KOPT-K1 (cell line): ENCODE measurements around the gene CFAP20DC.
"Not testable (repeated sequence)": the region's sequence is repeated elsewhere in the genome, so short reads cannot be mapped to it uniquely, and the experiment has no call there.

Source experiments
- H3K27ac ChIP-seq: fragments of 200-600 bp; sonication (generic); 2 replicates; pipeline ENCODE4 v1.5.1; 2016; ENCODE audit warnings: antibody characterized with exemption, mild to moderate bottlenecking, low read depth, low read length; ENCODE audit not compliant: poor library complexity, severe bottlenecking
- H3K36me3 ChIP-seq: fragments of 200-600 bp; sonication (generic); 2 replicates; pipeline ENCODE4 v1.5.1; 2017; ENCODE audit warnings: antibody characterized with exemption, mild to moderate bottlenecking, low read length, moderate library complexity; ENCODE audit not compliant: insufficient read depth
- H3K9me3 ChIP-seq: fragments of 200-600 bp; sonication (generic); 2 replicates; pipeline ENCODE4 v1.5.1; 2017; ENCODE audit warnings: antibody characterized with exemption, low read length, mild to moderate bottlenecking; ENCODE audit not compliant: insufficient read depth, poor library complexity, severe bottlenecking

Gene CFAP20DC

GRCh38 chr3:58998476-58999117 is 51.2 kb downstream of the CFAP20DC start:
- no peaks in the 10 kb centered on the region for H3K9me3 ChIP-seq
- no peak overlapping the region for H3K27ac ChIP-seq
- no peaks in the 10 kb centered on the region for H3K36me3 ChIP-seq

- Histone ChIP-seq H3K36me3 (no peaks in the 10 kb centered on the region), H3K27ac (no peak overlapping the region), H3K9me3 (no peaks in the 10 kb centered on the region)
Measured at GRCh38 chr3:58996730-58997129, 53.1 kb downstream of the CFAP20DC start.

- Histone ChIP-seq H3K27ac (no peak overlapping the region), H3K9me3 (no peaks in the 10 kb centered on the region), H3K36me3 (no peaks in the 10 kb centered on the region)
Measured at GRCh38 chr3:58994746-58995330, 55.0 kb downstream of the CFAP20DC start.

GRCh38 chr3:58993547-58993946 is 56.3 kb downstream of the CFAP20DC start:
- H3K9me3 ChIP-seq: no peaks in the 10 kb centered on the region
- no peaks in the 10 kb centered on the region for H3K36me3 ChIP-seq
- no peak overlapping the region for H3K27ac ChIP-seq

DNA sequence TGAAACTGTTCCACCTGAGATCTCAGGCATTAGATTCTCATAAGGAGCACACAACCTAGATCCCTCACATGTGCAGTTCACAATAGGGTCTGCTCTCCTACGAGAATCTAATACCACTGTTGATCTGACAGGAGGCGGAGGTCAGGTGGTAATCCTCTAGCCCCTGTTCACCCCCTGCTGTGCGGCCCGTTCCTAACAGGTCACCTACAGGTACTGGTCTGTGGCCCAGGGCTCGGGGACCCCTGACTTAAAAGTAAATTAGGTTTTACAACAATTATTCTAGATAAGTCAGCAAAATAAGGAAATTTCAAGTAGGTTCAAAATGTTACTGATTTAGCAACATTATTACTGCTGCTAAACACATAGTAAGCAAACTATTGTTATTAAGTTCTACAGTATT is 58.2 kb downstream of the CFAP20DC start:
- Histone ChIP-seq H3K36me3 (no peaks in the 10 kb centered on the region), H3K27ac (no peak overlapping the region), H3K9me3 (no peaks in the 10 kb centered on the region)

- H3K36me3 ChIP-seq: no peaks in the 10 kb centered on the region
- H3K9me3 ChIP-seq: no peaks in the 10 kb centered on the region
- H3K27ac ChIP-seq: no peak overlapping the region
Measured at GRCh38 chr3:58991026-58991425, 58.8 kb downstream of the CFAP20DC start.

DNA sequence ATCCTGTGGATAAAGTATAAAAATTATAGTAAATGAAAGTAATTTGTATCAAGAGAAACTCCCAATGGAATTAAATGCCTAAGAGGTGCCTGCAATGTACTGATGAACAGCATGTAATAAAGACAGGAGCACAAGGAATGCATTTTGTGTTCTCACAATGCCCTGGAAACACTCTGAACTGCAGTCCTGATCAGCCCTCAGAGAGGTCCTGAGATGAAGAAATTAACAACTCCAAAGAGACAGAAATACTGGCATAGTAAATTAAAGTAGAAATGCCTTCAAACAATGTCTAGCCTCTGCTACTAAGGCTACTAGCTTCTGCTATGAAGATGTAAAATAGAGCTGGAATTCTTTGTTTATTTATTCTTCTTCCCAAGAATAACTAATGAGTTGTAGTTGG is 59.9 kb downstream of the CFAP20DC start:
- Histone ChIP-seq H3K9me3 (no peaks in the 10 kb centered on the region), H3K36me3 (no peaks in the 10 kb centered on the region), H3K27ac (no peak overlapping the region)

- Histone ChIP-seq H3K27ac (no peak overlapping the region), H3K36me3 (no peaks in the 10 kb centered on the region), H3K9me3 (no peaks in the 10 kb centered on the region)
Measured at GRCh38 chr3:58989163-58989562, 60.7 kb downstream of the CFAP20DC start.

DNA sequence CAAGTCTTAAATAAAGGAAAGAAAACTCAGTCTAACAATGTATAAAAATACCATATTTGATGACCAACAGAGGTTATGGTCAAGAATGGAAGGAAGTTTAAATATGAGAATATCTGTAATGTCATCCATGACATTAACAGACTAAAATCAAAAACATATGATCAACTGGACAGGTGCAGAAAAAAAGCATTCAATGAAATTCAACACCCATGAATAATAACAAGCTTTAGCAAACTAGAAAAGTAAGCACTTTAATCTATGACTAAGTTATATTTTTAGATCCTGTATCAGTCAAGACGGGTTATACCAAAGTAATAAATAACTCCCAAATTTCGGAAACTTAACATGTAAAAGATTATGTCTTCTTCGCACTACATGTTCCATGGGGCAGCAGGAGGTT is 61.8 kb downstream of the CFAP20DC start:
- no peaks in the 10 kb centered on the region for H3K9me3 ChIP-seq
- no peak overlapping the region for H3K27ac ChIP-seq
- no peaks in the 10 kb centered on the region for H3K36me3 ChIP-seq

DNA sequence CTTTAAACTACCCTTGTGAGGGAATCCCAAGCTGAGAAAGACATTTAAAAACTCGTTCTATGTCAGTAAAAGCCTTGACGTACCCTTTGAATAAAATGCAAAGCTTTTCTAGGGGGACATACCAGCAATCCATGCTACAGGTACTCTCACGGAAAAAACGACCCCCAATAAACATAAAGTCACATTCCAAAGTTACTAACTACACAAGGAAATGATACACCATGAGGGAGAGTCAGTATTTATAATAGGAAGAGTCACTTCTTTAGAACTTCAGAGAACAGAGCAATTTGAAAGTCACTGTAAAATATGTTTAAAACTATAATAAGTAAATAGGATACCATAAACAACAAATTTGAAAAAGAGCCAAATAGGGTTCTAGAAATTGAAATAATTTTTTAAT is 63.2 kb downstream of the CFAP20DC start:
- H3K36me3 ChIP-seq: no peaks in the 10 kb centered on the region
- H3K27ac ChIP-seq: no peak overlapping the region
- H3K9me3 ChIP-seq: no peaks in the 10 kb centered on the region

- no peaks in the 10 kb centered on the region for H3K36me3 ChIP-seq
- H3K27ac ChIP-seq: no peak overlapping the region
- no peaks in the 10 kb centered on the region for H3K9me3 ChIP-seq
Measured at GRCh38 chr3:58979840-58980239, 70.0 kb downstream of the CFAP20DC start.

DNA sequence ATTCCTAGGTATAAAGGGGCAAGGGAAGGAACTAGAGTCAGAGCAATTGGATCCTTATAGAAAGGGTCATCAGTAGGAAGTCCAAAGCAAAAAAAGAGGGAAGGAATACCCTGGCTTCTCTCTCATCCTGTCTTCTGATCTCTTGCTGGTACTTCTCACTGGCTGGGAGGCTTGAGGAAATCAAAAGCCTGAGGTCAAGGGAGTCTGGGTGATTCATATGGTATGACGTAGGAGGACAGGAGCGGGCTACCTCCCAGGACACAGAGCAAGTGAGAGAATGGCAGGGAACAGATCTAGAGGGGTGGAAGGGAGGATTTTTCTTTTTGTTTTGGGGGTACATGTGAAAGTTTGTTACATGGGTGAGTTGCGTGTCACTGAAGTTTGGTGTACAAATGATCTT is 76.0 kb downstream of the CFAP20DC start:
- no peaks in the 10 kb centered on the region for H3K9me3 ChIP-seq
- no peak overlapping the region for H3K27ac ChIP-seq
- no peaks in the 10 kb centered on the region for H3K36me3 ChIP-seq

DNA sequence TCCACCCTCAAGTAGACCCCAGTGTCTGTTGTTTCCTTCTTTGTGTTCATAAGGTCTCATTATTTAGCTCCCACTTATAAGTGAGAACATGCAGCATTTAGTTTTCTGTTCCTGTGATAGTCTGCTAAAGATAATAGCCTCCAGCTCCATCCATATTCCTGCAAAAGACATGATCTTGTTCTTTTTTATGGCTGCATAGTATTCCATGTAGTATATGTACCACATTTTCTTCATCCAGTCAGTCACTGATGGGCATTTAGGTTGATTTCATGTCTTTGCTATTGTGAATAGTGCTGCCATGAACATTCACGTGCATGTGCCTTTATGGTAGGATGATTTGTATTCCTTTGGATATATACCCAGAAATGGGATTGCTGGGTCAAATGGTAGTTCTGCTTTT is 82.0 kb downstream of the CFAP20DC start:
- H3K9me3 ChIP-seq, H3K27ac ChIP-seq, H3K36me3 ChIP-seq: not testable (repeated sequence)

- H3K36me3 ChIP-seq: no peaks in the 10 kb centered on the region
- no peaks in the 10 kb centered on the region for H3K9me3 ChIP-seq
- no peak overlapping the region for H3K27ac ChIP-seq
Measured at GRCh38 chr3:58965865-58966264, 84.0 kb downstream of the CFAP20DC start.

- H3K36me3 ChIP-seq: no peaks in the 10 kb centered on the region
- H3K27ac ChIP-seq: no peak overlapping the region
Measured at GRCh38 chr3:58963928-58964503, 85.8 kb downstream of the CFAP20DC start.

DNA sequence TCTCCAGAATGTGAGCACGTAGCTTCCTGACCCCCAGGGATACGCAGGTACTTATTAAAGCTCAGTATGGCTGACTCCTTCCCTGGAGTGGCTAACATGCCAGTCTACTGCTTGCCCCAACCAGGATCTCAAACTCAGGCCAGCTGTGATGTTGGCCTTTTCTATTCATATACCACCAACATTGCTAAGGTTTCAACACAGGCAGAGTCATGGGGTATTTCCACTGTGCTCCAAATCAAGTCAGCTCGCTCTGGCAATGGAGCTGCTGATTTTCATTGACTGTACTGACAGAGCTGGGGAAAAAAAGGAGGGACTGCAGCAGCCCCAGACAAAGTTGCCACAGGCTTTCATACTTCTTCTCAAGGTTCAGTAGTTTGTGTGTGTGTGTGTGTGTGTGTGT is 87.0 kb downstream of the CFAP20DC start:
- no peaks in the 10 kb centered on the region for H3K9me3 ChIP-seq
- H3K27ac ChIP-seq: no peak overlapping the region
- H3K36me3 ChIP-seq: no peaks in the 10 kb centered on the region

More at GRCh38 chr3:58963928-58964503, 85.8 kb downstream of the CFAP20DC start:
- H3K9me3 ChIP-seq: no peaks in the 10 kb centered on the region
